Upper lobe of left lung (tissue), 4 donors: Measurements from ENCODE around the gene MED13.

Experiments
- POLR2A ChIP-seq, 4 donors: fragments of 450-650 bp; IDR thresholded peaks; one replicate each; pipeline ENCODE4 v1.5.1; 2016 to 2017; ENCODE audit warnings: antibody characterized with exemption in 4 of 4, mild to moderate bottlenecking in 2 of 4
- TF ChIP-seq, protein P1 (sequence below), 6 experiments: fragments of 450-650 bp in 4 of 6; fragments of 200-600 bp in 2 of 6; sonication (generic) in 2 of 6; IDR thresholded peaks; one replicate each; pipeline ENCODE4 v1.5.1; 2016 to 2019; ENCODE audit warnings: antibody characterized with exemption in 6 of 6

DNA sequence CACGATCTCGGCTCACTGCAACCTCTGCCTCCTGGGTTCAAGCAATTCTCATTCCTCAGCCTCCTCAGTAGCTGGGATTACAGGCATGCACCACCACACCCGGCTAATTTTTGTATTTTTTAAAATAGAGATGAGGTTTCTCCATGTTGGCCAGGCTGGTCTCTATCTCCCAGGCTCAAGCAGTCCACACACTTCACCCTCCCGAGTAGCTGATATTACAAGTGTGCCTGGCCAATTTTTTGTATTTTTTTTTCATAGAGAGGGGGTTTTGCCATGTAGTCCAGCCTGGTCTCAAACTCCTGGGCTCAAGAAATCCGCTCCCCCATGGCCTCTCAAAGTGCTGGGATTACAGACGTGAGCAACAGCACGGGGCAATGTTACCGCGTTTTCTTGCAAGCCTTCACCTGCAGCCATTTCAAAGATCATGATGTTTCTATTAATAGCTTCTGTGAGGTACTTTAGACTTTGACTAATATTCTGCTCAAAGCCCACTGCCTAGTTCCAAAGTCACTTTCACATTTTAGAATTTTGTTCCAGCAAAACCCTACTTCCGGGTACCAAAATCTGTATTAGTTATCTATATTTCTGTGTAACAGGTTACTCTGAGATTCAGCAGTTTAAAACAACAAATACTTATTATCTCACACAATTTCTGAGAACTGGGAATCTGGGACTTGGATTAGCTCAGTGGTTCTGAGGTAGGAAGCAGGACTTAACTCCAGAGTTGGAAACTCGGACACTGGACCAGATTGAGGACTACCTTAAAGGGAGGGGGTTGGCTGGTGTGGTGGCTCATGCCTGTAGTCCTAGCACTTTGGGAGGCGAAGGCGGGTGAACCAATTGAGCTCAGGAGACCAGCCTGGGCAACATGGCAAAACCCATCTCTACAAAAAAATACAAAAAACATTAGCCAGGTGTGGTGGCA is 12.0 kb upstream of the MED13 start:
- no peak for TF ChIP-seq POLR2A (IDR thresholded peaks at IDR 0.05)
- TF ChIP-seq, protein P1, sequence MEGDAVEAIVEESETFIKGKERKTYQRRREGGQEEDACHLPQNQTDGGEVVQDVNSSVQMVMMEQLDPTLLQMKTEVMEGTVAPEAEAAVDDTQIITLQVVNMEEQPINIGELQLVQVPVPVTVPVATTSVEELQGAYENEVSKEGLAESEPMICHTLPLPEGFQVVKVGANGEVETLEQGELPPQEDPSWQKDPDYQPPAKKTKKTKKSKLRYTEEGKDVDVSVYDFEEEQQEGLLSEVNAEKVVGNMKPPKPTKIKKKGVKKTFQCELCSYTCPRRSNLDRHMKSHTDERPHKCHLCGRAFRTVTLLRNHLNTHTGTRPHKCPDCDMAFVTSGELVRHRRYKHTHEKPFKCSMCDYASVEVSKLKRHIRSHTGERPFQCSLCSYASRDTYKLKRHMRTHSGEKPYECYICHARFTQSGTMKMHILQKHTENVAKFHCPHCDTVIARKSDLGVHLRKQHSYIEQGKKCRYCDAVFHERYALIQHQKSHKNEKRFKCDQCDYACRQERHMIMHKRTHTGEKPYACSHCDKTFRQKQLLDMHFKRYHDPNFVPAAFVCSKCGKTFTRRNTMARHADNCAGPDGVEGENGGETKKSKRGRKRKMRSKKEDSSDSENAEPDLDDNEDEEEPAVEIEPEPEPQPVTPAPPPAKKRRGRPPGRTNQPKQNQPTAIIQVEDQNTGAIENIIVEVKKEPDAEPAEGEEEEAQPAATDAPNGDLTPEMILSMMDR (IDR thresholded peaks at IDR 0.05) = no peak
